ENCODE results near the gene NLGN2.

Gene NLGN2

GRCh38 chr17:7414837-7415236 is 7.2 kb downstream of the NLGN2 start:
- no peak for DNase-seq

- DNase-seq = no peak
These were observed 8.1 kb downstream of the NLGN2 start for GRCh38 chr17:7415784-7416183.

- DNase-seq = no peak
These were observed 8.7 kb downstream of the NLGN2 start for GRCh38 chr17:7416323-7416722.

GRCh38 chr17:7417056-7417655 is 9.5 kb downstream of the NLGN2 start:
- no peak for DNase-seq

- DNase-seq = no peak
These were observed 11.0 kb downstream of the NLGN2 start for GRCh38 chr17:7418472-7419152.

- DNase-seq = no peak
These were observed 12.4 kb downstream of the NLGN2 start, which contains the start of gene SPEM1 for GRCh38 chr17:7419819-7420610. Gene SPEM1 (plus strand): TSS chr17:7420324. CDS start chr17:7420385, 61 bp downstream.

- DNase-seq = no peak
These were observed 13.5 kb downstream of the NLGN2 start for GRCh38 chr17:7421186-7421585.

- no peak for DNase-seq
These were observed 16.0 kb downstream of the NLGN2 start for GRCh38 chr17:7423679-7424078.

- no peak for DNase-seq
These were observed 17.7 kb downstream of the NLGN2 start, which contains the start of gene SPEM2 for GRCh38 chr17:7425316-7425715. Gene SPEM2 (plus strand): TSS chr17:7425616. CDS start chr17:7425689, 73 bp downstream.

- DNase-seq = no peak
These were observed 18.1 kb downstream of the NLGN2 start for GRCh38 chr17:7425756-7426155.

- no peak for DNase-seq
These were observed 18.7 kb downstream of the NLGN2 start for GRCh38 chr17:7426203-7426863.

GRCh38 chr17:7426896-7427489 is 19.3 kb downstream of the NLGN2 start:
- no peak for DNase-seq

GRCh38 chr17:7427549-7427948 is 19.9 kb downstream of the NLGN2 start:
- no peak for DNase-seq

GRCh38 chr17:7428557-7428956 is 20.9 kb downstream of the NLGN2 start, which contains the start of gene SPEM3:
Gene SPEM3 (plus strand): TSS chr17:7428857. CDS start chr17:7428903, 46 bp downstream.
- DNase-seq = no peak

- no peak for DNase-seq
These were observed 22.1 kb downstream of the NLGN2 start for GRCh38 chr17:7429722-7430121.

- DNase-seq = no peak
These were observed 23.6 kb downstream of the NLGN2 start for GRCh38 chr17:7431231-7431630.

- DNase-seq = no peak
These were observed 24.7 kb downstream of the NLGN2 start for GRCh38 chr17:7432296-7432695.

- peak; percentile 55 to 66 for DNase-seq
These were observed 28.3 kb downstream of the NLGN2 start for GRCh38 chr17:7435676-7436555.

- peak; percentile 79 to 86 for DNase-seq
These were observed 29.1 kb downstream of the NLGN2 start for GRCh38 chr17:7436556-7437368.

- no peak for DNase-seq
These were observed 29.8 kb downstream of the NLGN2 start for GRCh38 chr17:7437369-7437863.

Measured in stimulated activated CD4-positive, alpha-beta T cell treated with anti-CD3 and anti-CD28 coated beads, Interleukin-2, amount 100 ng/mL, for 24 hours (primary cell).